NAMALWA (cell line): ENCODE results near the gene SLC12A9.
"Not testable (repeated sequence)": the region's sequence is repeated elsewhere in the genome, so short reads cannot be mapped to it uniquely, and the experiment has no call there.

Source experiments
- DNase-seq: peaks from one replicate; pipeline ENCODE4 v3.0.0-alpha.2; 2015; ENCODE audit warnings: low spot score

SLC12A9 gene

DNA sequence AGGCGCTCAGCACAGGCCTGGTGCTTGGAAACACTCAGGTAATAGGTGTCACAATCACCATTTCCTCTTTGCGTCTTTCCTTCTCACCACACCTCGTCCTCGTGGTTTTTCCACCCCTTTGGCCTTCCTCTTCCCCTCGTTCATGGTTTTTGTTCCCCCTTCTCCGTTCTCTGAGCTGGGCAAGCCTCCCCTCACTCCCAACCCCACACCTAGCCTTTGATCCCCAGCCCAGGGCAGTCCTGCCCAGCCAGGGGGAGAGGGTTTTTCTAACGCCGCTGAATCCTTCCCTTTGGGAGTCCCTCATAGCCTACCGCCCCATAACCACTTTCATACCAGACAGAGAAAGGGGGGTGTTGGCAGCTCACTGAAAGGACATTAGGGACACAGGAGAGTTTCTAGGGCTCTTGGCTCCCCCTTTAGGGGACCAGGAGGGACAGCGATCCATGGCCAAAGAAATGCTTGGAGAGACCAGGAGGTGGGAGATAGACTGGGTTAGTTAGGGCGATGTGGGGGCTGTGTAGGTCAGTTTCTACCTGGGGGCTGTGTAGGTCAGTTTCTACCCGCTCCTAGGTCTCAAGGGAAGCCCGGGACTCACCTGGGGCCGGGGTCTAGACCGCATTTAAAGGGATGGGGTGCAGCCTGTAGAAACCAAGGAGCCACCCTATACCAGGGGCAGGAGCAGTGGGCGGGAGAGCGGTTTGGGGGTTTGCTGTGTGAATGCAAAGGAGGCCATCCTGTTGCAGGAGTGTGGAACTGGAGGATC lies 26.6 kb upstream of the SLC12A9 start:
- DNase-seq, result peak; percentile 44

DNA sequence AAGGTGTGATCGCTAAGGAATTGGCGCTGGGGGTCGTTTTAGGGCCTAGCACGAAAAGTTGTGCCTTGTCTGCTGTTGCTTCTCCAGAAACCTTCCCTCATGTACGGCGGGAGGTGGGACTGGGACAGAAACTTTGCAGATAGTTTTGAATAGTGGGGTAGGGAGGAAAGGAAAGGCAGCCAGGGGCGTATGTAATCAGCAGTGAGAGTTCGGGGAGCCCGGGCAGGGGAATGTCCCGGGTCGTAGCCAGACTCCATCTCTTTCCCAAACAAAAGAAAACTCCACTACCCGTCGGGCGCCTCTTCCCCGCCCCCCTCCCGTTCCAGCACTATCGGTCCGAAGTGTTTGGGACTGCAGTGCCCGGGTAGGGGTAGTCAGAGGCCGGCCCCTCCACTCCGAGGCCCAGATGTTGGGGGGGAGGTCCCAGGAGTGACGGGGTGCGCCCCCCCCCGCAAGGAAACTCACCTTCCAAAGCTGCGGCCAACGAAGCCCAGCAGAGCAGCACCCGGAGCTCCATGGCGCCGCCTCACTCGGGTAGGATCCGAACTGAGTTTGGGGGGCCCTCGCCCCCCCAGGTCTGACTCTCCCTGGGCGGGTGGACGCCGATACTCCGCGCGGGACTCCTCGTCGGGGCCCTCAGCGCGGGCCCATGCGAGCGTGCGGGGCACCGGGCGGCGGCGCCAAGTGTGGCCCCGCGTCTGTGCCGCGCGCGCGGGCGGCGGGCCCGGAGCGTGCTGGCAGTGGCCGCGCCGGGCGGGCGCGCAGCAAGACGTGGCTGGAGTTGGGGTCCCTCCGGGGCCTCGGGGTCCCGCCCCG lies 25.8 kb upstream of the SLC12A9 start:
- no peak for DNase-seq

DNA sequence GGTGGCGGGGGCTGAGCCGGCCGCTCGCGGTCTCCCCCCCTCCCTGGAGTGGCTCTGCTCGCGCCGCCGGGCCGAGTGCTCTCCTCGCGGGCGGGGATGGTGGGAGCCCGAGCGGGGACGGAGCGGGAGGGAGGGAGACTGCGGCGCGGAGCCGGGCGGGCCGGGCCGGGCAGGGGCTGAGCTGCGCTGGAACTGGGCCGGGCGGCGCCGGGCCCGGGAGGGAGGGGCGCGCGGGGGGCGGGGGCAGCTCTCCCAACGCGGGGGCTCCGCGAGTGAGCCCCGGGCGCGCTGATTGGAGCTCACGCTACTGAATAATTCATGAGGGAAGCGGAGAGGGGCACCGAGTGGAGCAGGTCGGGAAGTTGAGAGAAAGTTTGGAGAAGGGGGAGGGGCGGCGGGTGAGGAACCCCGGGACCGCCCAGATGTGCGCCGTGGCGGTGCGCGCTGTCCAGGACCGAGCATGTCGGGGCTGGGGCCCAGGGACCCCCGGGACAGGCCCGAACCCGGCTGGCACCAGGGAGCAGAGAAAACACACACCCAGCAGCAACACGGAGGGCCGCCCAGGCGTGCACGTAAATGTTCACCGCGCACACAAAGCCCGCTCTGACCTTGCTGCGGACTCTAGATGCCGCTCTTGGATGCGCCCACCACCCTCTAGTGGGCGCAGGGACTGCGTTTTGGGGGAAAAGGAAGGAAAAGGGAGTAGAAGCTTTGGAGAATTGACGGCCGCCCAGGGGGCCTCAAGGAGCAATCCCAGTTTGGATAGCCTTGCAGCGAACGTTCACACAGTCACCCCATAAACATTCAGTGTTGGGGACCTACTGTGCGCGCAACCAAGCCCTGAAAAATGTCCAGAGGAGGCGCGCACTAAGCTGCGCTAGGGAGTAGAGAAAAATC lies 24.9 kb upstream of the SLC12A9 start, which contains the start of gene EPHB4:
TSS of gene EPHB4 (minus strand) at position 194 of the 897 bp plus-strand sequence. CDS start 493 bp downstream, outside the sequence.
- no peak for DNase-seq

DNA sequence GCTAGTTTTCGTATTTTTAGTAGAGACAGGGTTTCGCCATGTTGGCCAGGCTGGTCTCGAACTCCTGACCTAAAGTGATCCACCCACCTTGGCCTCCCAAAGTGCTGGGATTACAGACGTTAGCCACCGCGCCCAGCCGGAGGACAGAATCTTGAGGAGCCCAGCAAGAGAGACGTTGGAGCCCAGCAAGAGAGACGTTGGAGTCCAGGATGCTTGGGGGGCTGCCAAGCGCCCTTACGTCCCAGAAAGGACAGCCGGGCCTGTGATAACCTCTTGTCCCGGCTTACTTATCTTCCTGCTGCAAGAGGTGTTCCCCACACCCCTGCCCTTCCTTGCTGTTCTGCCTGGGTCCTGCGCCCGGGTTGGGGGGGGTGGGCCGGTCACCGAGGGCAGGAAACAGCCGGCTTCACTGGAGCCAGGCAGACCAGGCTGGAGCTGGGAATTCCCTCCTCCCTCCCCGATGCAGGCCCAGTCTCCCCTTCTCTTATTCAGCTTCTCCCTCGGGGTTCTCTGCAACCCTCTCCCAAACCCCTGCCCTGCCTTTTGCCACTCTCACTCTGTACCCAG lies 23.3 kb upstream of the SLC12A9 start:
- no peak for DNase-seq

DNA sequence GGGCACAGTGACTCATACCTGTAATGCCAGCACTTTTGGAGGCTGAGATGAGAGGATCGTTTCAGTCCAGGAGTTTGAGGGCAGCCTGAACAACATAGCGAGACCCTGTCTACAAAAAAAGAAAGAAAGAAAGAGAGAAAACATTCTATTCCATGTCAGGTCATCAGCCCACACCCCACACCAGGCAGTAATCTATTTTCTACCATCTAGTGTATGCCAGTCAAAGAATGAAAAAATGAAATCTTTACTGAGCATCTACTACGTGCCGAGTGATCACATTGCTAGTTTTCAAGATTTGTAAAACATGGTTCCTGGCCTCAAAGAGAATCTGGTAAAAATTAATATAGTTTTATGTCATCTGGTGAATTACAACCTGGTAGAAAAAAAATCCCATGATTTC lies 22.1 kb upstream of the SLC12A9 start:
- no peak for DNase-seq

DNA sequence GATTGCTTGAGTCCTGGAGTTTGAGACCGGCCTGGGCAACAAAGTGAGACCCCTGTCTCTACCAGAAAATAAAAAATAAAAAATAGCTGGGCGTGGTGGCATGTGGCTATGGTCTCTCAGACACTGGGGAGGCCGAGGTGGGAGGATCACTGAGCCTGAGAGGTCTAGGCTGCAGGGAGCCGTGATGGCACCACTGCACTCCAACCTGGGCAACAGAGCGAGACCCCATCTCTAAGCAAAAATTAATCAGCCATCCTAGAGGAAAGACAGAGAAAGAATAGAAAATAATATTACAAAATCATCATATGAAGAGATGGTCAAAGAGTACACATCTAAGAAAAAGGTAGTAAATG lies 20.3 kb upstream of the SLC12A9 start:
- DNase-seq, result no peak

DNA sequence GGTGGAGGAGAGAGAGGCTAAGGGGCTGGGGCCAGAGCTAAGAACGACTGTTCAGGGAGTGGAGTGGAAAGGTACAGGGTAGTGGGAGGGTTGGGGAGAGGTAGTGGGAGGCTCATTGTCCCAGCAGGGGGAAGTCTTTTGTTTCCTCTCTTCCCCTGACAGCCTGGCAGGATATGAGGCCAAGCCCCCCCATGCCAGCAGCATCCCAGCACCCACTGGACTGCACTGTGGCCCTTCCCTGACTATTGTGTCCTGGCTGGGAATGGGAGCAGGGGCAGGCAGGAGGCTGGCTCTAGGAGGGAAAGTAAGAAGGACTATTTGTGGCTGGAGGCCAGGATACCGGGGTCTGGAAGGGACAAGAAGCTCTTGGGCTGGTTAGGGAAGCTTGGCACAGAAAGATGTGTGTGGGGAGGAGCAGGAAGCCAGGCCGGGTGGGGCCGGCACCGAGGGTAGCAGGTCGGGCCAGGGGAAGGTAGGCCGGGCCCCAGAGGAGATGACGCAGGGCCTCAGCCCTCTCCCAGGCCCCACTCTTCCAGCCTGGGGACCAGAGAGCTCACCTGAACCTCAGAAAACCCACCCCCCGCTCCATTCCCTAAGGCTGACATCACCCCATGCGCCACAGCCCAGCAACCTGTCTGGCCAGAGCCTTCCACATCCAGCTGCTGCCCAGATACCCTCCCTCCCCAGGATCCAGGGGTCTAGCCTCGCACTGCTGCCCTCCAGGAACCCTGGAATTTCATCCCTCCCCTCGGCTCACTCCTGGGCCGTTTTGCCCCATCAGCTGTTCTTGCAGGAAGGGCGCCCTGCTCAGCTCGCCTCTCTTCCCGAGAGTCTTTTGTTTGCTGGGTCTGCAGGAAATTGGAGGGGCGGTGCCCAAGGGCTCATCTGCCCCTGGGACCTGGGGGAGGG lies 16.4 kb upstream of the SLC12A9 start:
- DNase-seq, result no peak

DNA sequence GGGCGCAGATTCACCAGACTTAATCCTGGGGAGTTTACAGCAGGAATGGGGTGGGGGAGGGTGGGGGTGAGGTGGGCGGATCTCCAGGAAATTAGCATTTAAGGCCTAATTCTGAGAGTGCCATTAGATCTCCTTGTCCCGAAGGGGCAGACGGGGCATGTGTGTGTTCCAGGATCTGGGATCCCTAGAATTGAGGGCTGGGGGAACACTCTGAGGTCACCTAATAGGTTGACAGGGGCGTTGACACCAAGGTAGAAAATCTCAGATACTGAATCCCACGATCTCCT lies 15.8 kb upstream of the SLC12A9 start:
- no peak for DNase-seq

DNA sequence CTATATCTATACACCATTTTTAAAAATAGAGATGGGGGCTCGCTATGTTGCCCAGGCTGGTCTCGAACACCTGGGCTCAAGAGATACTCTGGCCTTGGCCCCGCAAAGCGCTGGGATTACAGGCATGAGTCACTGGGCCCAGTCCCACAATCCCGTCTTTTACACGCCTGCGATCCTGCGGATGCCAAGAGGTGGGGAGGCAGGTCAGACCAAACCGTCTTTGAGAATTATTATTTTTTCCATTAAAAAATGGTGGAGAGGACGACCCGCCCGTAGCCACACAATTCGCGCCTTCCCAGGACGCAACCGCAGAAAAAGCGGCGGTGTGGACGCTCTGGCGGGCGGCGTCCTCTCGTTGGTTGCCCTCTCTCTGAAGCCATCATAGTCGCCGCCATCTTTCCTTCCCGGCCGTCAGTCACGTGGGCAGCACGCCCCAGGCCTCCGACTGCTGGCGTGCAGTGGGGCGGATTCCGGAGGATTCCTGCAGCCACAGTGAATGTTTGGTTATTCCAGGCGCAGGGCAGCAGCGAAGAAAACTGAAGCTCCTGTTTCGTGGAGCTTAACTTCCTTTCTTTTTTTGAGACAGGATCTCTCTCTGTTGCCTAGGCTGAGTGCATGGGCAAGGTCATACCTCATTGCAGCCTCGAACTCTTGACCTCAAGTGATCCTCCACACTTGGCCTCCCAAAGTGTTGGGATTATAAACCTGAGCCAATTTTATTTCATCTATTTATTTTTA lies 15.2 kb upstream of the SLC12A9 start:
- no peak for DNase-seq

DNA sequence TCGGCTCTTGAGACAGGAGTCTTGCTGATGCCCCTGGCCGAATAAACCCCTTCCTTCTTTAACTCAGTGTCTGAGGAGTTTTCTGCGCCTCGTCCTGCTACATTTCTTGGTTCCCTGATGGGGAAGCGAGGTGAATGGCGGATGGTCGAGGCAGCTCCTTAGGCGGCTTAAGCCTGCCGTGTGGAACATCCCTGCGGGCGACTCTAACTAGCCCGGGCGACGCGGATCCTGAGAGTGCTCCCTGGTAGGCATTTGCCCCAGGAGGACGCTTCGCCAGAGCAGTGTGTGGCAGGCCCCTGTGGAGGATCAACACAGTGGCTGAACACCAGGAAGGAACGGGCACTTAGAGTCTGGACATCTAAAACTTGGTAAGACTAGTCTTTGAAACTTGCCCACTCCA lies 13.2 kb upstream of the SLC12A9 start:
- DNase-seq, result no peak

DNA sequence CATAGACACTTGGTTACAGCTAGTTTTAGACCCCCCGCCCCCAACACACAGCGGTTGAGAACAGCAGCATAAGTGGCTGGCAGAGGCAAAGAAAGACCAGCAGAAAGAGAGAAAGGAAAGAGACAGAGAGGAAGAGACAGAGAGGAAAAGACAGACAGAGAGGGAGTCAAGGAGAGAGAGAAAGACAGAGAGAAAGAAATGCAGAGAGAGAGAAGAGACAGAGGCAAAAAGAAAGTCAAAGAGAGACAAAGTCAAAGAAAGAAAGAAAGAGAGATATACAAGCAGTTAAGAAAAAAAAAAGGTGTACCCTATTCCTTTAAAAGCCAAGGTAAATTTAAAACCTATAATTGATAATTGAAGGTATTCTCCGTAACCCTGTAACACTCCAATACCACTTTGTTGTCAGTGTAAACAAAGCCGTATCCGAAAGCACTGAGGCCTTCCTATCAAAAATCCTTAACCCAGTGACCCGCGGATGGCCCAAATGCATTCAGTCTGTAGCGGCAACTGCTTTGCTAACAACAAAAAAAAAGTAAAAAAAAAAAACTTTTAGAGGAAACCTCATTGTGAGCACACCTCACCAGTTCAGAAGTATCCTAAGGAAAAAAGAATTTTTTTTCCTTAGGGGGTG lies 11.9 kb upstream of the SLC12A9 start:
- no peak for DNase-seq

DNA sequence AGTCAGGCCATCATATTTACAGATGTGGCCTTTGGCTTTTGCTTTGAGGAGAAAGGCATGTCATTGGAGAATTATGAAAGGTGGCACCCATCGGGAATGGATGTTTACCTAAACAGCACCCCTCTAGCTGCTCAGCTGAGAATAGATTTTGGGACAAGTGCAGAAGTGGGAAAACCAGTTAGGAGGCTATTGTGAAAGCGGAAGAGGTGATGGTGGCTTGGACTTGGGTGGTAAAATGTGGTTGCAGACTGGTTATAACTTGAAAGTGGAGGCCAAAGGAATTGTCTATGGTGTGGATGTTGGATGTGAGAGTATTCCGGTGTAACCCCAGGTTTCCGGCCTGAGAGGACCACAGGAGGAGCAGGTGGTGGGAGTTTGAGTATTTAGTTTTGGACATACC lies 5.2 kb upstream of the SLC12A9 start:
- no peak for DNase-seq

DNA sequence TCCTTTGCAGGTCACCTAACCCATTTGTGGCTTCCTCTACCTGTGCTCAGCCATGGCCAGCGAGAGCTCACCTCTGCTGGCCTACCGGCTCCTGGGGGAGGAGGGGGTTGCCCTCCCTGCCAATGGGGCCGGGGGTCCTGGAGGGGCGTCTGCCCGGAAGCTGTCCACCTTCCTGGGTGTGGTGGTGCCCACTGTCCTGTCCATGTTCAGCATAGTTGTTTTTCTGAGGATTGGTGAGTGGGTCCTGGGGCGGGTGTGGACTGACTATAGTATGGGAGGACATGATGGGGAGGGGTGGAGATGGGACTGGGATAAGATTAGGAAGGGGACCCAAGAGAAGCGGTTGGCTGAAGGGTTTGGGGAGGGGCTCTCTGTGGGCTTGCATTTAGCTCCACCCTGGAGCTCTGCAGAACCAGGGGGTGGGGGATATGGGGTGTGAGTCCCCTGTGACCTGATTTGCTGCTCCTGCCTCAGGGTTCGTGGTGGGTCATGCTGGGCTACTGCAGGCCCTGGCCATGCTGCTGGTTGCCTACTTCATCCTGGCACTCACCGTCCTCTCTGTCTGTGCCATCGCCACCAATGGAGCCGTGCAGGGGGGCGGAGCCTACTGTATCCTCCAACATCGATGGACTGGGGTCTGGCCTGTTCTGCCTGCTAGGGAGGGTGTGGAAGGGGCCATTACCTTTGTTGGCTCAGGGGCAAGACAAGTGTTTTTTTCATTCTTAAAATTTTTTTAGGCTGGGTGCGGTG lies 1.8 kb downstream of the SLC12A9 start:
- DNase-seq, result no peak

DNA sequence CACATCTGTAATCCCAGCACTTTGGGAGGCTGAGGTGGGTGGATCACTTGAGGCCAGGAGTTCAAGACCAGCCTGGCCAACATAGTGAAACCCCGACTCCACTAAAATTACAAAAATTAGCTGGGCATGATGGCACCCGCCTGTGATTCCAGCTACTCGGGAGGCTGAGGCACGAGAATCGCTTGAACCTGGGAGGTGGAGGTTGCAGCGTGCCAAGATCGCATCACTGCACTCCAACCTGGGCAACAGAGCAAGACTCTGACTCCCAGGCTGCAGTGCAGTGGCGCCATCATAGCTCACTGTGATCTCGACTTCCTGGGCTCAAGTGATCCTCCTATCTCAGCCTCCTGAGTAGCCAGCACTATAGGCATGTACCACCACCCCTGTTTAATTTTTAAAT lies 2.4 kb downstream of the SLC12A9 start:
- DNase-seq, result not testable (repeated sequence)

DNA sequence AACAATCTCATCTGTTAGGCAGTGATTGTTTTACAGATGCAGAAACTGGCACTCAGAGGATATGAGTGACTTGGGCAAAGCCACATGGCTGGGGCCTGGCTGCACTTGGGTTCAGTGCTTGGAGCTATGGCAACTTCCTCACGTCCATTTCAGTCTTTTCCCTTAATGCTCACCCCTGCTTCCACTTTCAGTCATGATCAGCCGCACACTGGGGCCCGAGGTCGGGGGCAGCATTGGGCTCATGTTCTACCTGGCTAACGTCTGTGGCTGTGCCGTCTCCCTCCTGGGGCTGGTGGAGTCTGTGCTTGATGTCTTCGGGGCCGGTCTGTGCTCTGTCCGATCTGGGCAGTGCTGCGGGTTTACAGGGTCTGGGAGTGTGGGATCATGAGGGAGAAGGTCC lies 3.0 kb downstream of the SLC12A9 start:
- DNase-seq, result no peak

DNA sequence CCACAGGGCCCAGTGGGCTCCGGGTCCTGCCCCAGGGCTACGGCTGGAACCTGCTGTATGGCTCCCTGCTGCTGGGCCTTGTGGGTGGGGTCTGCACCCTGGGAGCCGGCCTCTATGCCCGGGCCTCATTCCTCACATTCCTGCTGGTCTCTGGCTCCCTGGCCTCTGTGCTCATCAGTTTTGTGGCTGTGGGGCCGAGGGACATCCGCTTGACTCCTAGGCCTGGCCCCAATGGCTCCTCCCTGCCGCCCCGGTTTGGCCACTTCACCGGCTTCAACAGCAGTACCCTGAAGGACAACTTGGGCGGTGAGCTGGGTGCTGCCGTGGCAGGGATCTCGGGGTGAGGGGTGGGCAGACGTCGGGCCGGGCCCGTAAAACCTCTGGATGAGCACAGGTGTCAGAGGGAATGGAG lies 4.4 kb downstream of the SLC12A9 start:
- DNase-seq, result no peak

DNA sequence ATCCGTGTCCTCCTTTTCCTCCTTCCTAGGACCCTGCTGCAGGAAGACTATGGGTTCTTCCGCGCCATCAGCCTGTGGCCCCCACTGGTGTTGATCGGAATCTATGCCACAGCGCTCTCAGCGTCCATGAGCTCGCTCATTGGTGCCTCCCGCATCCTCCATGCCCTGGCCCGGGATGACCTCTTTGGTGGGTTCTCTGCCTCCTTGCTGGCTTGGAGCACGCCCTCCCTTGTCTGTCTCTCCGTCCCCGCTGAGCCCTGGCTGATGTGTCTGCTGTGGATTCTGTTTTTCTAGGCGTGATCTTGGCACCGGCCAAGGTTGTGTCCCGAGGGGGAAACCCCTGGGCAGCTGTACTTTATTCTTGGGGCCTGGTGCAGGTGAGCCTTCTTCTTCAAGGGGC lies 7.3 kb downstream of the SLC12A9 start:
- DNase-seq, result no peak

DNA sequence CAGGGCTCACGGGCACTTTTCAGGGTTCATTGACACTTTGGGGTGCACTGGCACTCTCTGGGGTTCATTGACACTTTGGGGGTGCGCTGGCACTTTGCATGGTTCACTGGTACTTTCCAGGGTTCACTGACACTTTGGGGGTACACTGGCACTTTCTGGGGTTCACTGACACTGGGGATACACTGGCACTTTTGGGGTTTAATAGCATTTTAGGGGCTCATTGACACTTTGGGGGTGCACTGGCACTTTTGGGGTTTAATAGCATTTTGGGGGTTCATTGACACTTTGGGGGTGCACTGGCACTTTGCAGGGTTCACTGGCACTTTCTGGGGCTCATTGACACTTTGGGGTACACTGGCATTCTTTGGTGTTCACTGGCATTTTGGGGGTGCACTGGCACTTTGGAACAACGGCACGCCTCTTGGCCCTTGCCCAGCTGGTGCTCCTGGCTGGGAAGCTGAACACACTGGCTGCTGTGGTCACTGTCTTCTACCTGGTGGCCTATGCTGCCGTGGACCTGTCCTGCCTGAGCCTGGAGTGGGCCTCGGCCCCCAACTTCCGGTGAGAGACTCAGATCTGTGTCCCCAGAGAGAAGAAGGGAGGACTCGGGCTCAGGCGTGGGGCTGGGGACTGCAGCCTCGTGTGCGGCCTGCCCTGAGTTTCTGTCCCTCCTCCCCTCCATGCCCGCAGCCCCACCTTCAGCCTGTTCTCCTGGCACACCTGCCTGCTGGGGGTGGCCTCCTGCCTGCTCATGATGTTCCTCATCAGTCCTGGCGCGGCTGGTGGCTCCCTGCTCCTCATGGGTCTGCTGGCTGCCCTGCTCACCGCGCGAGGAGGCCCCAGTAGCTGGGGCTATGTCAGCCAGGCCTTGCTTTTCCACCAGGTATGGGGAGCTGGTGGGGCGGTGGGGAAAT lies 8.4 kb downstream of the SLC12A9 start:
- DNase-seq, result no peak
